GOT3 (cell line): ENCODE measurements around the gene HHIPL1.

ENCODE experiments used
- DNase-seq: peaks from one replicate; lab custom pipeline; 2025; ENCODE audit warnings: mixed read lengths; lab: John Stamatoyannopoulos, UW

The HHIPL1 gene

DNA sequence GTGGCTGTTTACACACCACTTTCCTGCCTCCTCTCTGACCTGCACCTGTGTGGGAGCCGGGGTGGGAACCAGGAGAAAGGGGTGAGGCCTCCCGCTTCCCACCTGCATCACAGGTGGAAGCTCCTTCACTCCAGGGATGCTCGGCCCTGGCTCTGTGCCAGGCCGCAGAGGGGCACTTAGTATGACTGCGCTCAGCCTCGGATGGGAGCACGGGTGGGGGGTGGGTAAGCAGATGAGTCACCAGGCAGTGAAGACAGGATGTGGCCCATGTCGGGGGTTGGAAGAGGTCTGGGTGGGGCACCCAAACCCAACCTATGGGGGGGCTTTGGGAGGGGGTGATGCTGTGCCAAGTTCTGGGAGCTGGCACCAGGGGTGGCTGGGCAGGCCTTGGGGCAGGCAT is 31.7 kb downstream of the HHIPL1 start:
- no peak for DNase-seq

DNA sequence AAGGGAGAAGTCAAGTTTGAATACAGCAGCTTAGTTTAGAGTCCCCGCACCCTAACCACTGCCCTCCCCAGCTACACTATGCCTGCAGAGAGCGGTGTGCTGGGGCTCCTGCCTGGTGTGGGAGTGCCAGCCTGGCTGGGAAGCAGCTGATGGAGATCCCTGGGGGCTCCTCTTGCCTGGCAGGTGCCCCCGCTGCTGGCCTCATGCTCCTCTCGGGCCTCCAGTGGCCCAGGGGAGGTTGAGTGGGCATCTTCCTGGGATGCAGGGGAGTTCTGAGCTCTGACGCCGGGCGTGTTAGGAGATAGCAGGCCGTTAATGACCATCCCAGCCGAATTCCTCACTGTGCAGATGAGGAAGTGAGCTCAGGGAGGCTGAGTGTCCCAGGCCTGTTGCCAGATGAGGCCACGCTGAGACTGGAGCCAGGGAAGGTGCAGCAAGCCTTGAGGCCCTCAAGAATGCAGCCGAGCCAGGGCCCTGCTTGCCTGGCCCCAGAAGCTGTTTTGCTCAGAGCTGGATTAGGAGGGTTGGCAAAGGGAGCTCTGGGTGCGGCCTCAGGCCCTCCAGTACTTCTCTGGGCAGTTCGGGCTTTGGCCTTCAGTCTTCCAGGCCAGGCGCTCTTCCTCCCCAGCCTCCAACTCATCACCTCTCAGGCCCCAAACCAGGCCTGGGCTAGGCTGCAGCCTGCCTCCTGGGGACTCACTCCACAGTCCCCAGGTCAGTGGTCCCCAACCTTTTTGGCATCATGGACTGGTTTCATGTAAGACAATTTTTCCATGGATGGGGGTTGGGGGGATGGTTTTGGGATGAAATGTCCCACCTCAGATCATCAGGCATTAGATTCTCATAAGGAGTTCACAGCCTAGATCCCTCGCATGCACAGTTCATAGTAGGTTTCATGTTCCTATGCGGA is 32.6 kb downstream of the HHIPL1 start:
- DNase-seq, result no peak

DNA sequence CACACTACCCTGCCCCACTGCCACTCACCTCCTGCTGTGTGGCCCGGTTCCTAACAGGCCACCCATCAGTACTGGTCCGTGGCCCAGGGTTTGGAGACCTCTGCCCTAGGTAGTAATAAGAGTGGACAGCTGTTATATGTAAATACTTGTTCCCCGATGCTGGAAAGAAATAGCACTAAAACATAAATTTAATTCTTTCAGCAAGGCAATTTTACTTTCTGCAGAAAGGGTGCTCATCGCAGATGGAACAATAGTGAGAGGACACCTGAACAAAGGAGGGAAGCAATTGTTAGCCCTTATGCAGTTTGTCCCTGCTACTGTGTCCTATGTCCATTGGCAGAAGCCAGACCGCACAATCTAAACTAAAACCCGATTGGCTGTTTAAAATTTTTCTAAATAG is 33.3 kb downstream of the HHIPL1 start:
- DNase-seq, result no peak

DNA sequence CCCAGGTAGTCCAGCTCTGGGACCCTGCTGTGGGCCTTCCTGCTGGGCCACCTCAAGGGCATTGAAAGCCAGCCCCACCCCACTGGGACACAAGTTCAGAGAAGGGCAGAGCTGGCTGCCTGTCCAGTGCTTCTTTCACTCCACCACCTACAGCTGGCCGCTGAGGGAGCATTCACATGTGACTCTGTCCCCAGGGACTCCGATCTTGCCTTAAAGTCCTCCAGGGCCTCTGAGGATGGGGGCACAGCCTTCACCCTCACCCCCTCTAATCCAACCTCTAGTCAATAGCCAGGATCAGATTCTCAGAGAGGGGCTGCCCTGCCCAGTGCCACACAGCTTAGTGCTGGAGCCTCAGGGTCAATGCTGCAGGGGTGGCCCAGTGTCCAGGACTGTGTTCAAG is 34.2 kb downstream of the HHIPL1 start:
- no peak for DNase-seq

DNA sequence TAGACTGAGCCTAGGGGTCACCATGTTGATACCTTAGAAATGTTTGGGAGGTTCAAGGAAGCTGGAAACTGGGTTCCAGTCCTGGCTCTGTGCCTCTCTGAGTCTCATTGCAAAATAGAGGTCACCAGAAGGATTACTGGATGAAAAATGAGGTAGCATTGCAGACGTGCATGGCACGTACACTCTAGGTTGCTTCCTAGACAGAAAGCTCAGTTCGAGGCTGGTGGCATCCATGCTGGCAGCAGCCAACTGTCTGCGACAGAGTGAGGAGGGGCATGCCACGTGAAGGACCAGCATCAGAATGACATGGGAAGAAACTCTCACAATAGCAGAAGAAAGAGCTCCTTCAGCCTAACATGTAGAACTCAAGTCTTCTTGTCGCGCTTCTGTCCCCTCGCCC is 34.6 kb downstream of the HHIPL1 start:
- DNase-seq, result no peak

DNA sequence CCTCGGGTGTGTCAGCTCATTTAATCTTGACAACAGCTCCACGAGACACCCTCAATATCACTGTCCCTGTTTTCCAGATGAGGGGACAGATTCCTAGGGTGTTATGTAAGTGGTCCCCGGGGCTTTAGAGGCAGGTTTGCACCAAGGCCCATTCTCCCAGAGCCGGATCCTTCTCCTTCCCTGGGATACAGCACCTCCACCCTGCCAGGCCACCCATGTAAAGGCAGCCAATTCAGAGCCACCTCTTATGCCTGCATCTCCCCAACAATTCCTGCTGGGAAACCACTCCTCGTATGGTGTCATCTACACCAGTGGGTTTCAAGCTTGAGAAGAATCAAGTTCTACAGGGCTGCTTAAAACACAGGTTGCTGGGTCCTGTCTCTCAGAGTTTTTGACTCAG is 35.1 kb downstream of the HHIPL1 start:
- no peak for DNase-seq

DNA sequence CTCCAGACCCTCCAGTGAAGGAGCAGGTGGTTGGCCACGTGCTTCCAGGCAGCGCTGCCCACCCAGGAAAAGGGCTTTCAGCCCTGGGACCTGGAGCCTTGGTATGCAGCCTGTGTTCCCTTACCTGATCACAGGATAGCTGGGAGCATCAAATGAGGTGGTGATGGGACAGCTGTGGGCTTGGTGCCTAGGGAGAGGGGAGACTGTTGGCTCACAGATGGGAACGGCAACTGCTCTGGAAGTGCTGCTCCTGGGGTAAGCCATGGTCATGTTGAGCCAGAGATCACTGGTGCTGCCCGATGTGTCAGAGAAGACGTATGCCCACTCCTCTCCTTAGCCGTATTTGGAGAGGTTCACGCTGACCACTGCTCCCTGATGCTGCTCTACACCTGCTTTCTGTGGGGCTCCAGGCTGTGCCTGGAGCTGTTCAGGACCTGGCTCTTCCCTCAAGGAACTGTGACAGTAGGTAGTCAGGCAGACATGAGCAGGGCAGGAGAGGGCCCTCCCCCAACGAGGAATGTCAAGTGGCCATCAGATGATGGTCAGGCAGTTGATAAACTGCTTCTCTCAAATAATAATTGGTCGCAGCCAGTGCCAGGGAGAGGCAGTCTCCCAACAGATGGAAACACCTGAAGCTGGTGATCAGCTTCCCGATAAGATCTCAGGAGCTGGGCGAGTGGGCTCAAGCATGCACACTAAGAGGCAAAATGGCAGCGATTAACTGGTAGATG is 36.3 kb downstream of the HHIPL1 start:
- DNase-seq, result no peak

DNA sequence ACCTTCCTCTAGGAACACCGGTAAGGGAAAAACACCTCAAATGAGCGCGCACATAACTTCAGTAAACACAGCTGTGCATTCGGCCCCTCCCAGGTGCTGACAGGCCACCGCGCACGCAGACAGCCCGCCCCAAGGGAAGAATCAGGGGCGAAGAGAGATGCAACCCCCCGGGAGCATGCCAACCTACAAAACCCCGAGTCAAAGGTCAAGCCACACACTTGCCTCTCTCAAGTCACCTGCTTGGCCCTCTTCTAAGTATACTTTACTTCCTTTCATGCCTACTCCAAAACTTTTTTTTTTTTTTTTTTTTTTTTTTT is 36.9 kb downstream of the HHIPL1 start:
- no peak for DNase-seq

DNA sequence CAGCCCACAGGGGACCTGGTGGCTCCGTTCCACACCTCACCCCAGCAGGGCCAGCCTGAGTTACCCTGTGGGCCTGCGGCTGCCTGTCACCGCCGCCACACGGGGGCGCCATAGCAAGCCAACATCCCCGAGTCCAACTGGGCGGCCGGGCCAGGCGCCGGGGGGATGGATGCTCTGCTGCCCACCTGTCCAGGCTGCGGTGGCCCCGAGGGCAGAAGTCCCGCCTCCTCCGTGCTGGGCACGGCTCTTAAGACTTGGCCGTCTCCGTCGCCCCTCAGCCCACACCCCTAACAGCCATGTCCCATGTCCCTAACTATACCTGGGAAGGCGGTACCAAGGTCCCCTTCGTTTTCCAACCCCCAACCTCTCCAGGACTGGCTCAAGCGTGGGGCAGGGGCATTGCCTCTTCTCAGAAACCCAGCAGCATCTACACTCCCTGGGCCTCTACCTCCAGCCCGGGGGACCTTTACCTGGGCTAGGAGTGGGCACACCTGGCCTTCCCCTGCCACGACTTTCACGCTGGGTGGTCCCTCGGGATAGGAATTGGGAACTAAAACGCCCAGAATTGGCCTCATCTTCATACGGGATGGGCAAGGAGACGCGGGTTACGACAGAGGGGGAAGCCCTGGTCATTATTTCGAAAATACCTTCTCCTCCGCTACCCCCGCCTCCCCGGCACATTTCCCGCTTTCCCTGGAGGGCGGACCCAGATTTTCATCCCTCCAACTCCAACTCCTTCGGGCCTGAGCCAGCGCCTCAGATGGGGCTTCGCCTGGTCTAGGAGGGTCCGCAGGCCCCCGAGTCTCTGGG is 38.1 kb downstream of the HHIPL1 start:
- DNase-seq, result peak; percentile 4

DNA sequence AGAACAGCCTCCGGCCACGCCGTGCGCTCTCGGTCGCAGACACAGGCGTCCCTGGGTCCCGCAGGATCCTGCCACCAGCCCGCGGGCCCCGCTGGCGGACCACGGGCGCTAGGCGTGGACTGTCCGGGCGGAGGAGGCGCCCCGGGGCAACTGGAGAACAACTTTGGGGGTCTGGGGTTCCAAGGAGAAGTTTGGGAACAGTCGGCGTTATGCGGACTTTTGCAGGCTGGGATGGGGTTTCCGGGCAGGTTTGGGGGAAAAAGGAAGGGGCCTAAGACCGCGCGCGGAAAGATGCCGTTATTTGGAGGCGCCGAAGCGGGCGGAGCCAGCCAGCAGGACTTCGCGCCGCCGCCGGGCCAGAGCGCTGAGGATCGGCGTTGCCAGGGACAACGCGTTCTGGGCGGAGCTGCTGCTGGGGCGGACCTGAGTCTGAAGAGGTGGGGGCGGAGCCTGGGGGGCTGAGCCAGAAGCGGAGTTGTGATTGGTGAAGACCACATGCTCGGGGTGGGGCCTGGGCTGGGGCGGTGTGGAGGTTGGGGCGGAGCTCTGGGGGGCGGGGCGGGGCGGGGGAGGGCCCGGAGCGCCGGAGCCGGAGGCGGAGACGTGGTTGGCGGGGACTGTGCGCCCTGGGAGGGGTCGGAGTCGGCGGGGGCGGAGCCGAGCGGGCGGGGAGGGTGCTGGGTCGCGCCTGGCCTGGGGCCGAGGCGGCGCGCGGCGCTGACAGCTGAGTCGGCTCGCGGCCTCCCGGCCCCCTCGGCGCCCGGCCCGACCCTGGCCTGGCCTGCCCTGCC is 38.9 kb downstream of the HHIPL1 start, which contains the start of gene CYP46A1:
Gene CYP46A1 (plus strand): TSS at position 680 of the 791 bp plus-strand sequence. CDS start 120 bp downstream, outside the sequence.
- peak; percentile 88 for DNase-seq

DNA sequence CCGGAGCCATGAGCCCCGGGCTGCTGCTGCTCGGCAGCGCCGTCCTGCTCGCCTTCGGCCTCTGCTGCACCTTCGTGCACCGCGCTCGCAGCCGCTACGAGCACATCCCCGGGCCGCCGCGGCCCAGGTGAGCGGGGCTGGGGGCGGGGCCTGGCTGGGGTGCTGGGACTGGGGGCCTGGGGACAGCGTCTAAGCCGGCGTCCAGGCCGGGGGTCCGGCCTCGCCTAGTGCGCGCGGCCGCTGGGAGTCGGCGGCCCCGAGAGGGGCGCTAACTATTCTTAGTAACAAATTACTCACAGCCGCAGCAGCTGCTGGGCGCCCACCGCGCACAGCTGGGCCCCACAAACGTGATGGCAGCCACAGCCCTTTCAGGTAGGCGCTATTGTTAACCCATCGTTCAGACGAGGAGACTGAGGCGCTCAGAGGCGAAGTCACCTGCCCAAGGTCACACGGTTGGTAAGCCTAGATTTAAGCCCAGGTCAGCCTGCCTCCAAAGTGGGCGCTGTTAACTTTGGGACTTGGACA is 39.5 kb downstream of the HHIPL1 start:
- no peak for DNase-seq

DNA sequence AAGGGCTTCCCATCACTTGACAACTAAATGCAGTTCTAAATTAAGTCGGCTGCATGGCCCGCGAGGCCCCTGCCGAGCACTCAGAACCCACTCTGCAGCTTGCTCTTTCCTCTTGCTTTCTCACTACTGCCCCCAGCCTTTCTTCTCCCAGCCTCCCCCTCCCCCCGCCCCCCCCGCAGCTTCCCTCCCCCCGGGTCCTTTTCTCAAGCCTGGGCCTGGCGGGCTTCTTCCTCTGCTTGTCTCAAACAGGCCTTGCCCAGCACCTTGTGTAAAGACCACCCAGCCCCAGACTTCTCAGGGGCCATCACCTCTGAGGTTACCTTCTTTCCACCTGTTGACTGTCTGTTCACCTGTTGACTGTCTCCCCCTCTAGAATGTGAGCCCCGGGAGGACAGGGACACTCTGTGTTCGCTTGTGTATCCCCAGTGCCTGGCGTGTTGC is 40.2 kb downstream of the HHIPL1 start:
- DNase-seq, result no peak

DNA sequence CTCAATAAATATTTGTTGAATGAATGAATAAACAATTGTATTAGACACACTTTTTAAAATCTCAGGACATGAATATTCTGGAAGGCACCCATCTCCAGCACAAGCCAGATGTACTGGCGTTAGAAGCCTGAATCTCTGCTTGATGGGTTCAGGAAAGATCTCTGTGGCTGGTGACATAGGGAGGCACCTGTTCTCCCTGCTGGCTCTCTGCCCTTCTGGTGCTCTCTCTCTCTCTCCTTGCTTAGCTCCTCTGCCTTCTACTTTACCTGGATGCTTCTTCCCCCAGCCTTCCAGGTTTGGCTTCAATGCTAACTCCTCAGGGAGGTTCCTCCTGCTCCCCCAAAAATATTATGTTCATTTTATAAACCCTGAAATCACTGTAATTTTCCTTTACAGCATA is 40.7 kb downstream of the HHIPL1 start:
- DNase-seq, result no peak

DNA sequence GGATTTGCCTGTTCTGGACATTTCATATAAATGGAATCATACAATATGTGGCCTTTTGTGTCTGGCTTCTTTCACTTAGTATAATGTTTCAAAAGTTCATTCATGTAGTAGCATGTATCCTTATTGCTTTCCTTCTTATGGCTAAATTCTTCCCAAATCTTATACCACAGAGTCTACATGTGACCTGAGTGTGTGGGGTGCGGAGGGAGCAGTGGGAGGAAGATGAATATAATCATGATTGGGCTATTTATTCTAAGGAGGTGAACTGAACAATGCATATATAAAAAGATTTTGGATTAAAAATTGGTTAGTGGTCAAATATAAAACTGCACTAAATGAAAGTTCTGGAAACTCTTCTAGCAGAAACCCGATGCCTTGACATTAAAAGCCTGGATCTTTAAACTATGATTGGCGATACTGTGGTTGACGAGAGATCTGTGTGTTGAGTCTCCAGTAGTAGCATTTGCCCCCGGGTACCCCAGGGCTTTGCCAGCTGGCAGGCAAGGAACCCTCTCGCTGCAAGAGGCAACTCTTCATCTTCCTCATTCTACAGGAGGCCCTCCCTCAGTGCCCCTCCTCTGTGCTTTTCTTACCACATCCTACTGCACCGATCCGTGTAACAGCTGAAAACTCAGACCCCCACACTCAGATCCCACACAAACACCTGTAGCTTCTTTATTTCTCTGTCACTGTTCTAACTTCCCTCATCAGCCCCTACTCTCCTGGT is 41.8 kb downstream of the HHIPL1 start:
- DNase-seq, result no peak

DNA sequence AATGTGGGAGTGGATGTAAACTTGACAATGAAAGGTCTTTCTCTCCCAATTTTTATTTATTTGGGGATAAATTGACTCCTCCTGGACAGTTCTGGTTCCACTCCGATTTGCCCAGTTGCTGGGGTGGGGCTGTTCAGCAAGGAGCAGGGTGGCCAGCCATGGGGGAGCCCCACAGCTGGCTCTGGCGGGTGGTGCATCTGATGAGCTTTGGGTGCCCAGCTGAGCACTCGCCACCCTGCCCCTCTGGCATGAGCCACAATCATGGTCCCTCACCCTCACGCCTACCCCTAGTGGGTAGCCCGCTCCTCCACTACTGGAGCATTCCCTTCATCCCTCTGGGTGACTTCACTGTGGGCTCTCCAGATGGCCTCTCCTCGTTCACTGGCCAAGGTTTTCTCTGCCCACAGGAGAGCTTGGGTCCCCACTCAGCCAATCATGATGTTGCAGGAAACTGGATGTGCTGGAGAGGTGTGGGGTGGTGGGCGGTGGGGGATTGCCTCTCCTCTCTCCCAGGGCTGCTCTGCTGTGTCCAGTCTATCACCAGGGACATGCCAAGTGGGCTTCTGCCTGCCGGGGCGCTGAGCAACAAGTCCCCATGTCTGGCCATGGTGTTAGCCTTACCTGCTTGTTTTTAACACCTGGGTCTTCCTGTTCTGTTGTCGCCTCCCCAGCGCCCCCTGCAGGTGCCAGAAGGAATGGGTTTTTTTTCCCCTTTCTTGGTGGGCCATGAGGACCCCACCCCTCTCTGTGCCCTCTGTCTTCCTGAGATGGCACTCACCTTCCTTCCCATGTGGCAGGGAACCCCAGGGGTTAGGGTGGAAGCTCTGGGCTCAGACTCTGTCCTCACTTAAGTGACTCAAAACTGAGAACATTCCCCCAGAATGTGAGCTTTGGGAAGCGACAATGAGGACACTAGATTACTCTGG is 42.6 kb downstream of the HHIPL1 start:
- no peak for DNase-seq

DNA sequence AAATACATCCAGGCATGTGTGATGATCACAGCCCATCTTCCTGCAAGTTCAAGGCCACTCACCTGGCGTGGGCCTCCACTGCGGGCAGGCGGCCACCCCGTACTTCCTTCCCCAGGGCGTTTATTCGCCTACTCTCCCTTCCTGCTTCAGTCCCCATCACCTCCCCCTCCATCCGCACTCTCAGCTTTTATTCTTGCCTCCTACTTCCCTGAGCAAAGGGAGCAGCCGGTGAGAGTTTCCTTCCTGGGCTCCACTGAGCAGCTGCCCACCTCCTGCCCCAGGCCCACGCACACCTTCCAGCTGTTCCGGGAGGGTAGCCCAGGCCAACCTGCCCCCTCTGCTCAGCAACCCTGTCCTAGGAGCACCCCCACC is 43.3 kb downstream of the HHIPL1 start:
- DNase-seq, result no peak

DNA sequence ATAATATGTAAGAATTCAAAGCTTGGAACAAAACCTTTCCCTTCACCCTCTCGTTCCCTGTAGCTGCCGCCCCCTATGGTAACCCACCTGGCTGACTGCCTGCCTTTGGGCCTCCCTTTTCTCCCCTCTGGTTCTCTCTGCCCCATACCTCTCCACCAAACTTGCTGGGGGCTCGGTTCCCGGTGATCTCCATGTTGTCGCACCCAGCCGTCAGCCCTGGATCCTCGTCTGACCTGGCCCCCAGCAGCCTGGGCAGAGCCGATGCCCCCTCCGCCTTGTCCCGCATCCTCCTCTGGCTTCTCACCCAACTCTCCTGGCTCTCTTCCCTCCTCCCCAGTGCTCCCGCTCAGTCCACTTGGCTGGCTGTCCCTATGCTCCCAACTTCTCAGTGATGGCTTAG is 43.7 kb downstream of the HHIPL1 start:
- no peak for DNase-seq

DNA sequence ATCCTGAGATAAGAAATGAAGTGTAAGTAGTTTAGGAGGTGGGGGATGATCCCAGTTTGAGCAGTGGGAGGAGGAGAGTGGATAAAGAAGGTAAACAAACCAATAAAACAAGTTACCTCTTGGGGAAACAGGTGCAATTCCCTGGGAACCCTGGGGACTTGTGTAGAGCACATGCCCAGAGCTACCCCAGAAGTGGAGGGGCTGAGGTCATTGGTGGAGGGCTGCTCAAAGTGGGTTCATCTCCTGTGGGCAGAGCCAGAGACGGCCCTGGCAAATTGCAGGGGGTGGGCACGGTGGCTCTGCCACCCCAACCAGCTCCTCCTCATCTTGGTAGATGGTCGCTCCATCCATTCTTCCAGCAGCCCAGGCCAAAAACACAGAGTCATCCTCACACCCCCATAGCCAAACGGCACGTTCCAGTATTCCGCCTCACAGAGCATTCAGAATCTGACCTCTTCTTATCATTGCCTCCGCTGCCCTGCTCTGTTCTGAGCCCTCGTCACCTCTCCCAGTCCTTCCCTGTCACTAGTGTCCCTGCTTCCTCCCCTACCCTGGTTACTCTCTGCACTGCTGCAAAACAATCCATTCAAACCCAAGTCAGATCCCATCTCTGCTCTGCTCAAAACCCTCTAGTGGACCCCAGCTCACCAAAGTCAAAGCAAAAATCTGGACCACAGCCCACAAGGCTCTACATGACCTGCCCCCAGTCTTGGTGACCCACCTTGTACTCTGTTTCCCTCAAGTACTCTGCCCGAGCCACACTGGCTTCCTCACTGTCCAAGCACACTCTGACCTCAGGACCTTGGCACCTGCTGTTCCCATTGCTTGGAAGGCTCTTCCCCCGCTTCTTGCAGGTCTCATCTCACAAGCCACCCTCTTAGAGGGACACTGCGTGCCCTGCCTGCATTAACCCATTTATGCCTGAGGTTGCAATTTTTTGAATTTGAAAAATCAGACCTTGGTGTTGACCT is 44.6 kb downstream of the HHIPL1 start:
- no peak for DNase-seq
